ENCODE measurements around the gene ZC3HAV1L. TPM values are rescaled to one million over a fixed set of nuclear protein-coding genes. Genes with fewer than 3 reads are reported as not detected.

The ZC3HAV1L gene
- total RNA-seq, 3 donors from 2014 or later = 12.5 to 24.9 (median 19.3) TPM

DNA sequence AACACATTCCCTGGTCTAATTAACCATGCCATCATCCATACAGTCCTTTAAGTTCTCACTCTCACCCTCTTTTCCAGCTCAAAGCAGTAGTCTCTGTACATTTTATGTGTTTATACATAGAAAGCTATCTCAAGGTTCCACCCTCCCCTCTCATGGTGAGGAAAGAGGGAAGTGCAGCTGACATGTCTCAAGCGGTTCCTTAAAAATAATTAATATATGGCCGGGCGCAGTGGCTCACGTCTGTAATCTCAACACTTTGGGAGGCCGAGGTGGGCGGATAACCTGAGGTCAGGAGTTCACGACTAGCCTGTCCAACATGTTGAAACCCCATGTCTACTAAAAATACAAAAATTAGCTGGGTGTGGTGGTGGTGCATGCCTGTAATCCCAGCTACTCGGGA is 37.0 kb upstream of the ZC3HAV1L start:
- Histone ChIP-seq H3K4me1 (no peaks in the 10 kb centered on the region), H3K27ac (no peak overlapping the region), H3K36me3 (no peaks in the 10 kb centered on the region), H3K4me3 (no peak overlapping the region), H3K9me3 (no peaks in the 10 kb centered on the region), H3K27me3 (no peaks in the 10 kb centered on the region)
- TF ChIP-seq POLR2A (IDR thresholded peaks at IDR 0.05) (no peak), POLR2AphosphoS5 (IDR thresholded peaks at IDR 0.05) (no peak)
- TF ChIP-seq, protein P1, sequence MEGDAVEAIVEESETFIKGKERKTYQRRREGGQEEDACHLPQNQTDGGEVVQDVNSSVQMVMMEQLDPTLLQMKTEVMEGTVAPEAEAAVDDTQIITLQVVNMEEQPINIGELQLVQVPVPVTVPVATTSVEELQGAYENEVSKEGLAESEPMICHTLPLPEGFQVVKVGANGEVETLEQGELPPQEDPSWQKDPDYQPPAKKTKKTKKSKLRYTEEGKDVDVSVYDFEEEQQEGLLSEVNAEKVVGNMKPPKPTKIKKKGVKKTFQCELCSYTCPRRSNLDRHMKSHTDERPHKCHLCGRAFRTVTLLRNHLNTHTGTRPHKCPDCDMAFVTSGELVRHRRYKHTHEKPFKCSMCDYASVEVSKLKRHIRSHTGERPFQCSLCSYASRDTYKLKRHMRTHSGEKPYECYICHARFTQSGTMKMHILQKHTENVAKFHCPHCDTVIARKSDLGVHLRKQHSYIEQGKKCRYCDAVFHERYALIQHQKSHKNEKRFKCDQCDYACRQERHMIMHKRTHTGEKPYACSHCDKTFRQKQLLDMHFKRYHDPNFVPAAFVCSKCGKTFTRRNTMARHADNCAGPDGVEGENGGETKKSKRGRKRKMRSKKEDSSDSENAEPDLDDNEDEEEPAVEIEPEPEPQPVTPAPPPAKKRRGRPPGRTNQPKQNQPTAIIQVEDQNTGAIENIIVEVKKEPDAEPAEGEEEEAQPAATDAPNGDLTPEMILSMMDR (IDR thresholded peaks at IDR 0.05) = no peak
- intact Hi-C loops (cut with DNase I; ENCODE audit: low total_unique reads) = no loop called here
- DNase-seq (ENCODE audit: low spot score in 2 of 2) = no peak

DNA sequence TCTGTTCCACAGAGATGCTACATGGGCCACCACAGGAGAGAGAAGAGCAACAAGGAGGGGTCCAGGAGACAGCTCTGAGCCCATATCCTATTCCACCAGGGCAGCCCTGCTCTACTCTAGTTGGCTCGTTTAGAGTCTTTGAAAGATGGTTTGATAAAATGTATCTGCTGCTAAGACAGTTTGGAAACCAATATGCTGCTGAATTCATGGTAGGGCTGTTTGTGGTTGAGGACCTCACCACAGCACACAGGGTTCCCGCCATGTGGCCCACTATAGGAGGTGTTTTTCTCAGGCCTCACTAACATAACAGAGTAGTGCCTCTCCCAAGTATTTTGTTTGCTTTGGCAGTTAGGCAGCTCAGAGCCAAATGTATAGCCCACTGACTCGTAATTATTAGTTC is 35.8 kb upstream of the ZC3HAV1L start:
- DNase-seq (ENCODE audit: low spot score in 2 of 2) = no peak
- Histone ChIP-seq H3K36me3 (no peaks in the 10 kb centered on the region), H3K27me3 (no peaks in the 10 kb centered on the region), H3K9me3 (no peaks in the 10 kb centered on the region), H3K27ac (no peak overlapping the region), H3K4me1 (no peaks in the 10 kb centered on the region), H3K4me3 (no peak overlapping the region)
- TF ChIP-seq POLR2AphosphoS5 (IDR thresholded peaks at IDR 0.05) (no peak), POLR2A (IDR thresholded peaks at IDR 0.05) (no peak)
- TF ChIP-seq, protein P1 (IDR thresholded peaks at IDR 0.05) = no peak
- intact Hi-C loops (cut with DNase I; ENCODE audit: low total_unique reads) = no loop called here

DNA sequence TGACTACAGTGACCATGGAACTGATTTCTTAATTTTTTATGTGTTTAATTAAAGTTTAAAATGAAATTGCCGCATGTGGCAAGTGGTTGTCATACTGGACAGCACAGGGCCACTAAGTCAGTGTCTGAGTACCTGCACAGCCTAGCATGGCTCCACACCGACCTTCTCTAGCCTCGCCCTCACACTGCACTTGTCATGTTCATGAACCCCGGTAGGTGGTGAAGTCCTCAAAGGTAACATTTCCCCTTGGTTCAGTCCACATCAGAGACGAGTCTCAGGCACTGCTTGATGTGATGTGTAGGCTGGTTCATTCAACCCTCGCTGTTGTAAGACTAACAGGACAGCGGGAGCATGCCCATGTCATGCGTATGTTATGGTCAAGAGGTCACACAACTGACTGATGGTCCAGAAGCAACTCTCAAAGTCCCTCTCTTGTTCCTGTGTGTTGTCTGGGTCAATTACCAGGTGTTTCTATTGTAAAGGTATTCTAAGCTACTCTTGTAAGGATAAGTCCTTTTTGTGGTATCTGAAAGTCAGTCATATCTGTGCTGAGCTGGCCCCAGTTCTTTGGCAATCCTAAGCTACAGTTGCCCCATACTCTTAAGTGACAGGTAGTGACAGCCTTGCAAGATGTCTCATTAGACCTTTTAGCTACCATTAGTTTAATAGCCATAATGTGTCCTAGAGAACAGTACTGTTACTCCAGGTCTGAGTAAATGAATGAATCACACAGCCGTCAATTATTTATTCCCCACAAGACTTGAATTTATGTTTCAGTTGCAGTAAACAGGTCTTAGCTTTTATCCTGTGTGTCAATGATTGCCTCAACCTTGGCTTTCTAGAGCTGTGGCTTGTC is 32.9 kb upstream of the ZC3HAV1L start:
- intact Hi-C loops (cut with DNase I; ENCODE audit: low total_unique reads) = no loop called here

DNA sequence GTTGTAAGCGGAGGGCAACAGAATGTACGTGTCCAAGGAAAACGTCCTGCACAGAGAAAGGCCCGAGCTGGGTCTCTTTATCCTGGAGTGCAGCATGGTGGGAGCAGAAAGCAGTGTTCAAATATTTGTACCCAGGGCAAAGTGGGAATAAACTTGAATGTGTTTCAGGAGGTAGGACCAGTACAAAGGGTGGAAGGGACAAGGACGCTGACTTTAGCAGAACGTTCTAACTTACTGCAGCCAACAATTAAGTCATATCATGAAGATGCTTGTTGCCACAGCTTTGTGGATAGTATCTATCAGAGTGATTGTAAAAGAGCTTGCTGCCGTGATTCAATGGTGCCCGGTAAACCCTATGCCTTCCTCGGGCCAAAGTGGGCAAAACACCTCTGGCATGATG is 30.5 kb upstream of the ZC3HAV1L start:
- Histone ChIP-seq H3K4me1 (no peaks in the 10 kb centered on the region), H3K9me3 (no peaks in the 10 kb centered on the region), H3K27me3 (no peaks in the 10 kb centered on the region), H3K4me3 (no peak overlapping the region), H3K36me3 (peaks cover 6% of the 10 kb centered on the region), H3K27ac (no peak overlapping the region)
- no peak for DNase-seq (ENCODE audit: low spot score in 2 of 2)
- intact Hi-C loops (cut with DNase I; ENCODE audit: low total_unique reads) = no loop called here
- TF ChIP-seq, protein P1 (IDR thresholded peaks at IDR 0.05) = no peak
- TF ChIP-seq POLR2A (IDR thresholded peaks at IDR 0.05) (no peak), POLR2AphosphoS5 (IDR thresholded peaks at IDR 0.05) (no peak)

More for the DNA sequence above, 32.9 kb upstream of the ZC3HAV1L start:
- TF ChIP-seq, protein P1 (IDR thresholded peaks at IDR 0.05) = no peak
- no peak for TF ChIP-seq POLR2A (IDR thresholded peaks at IDR 0.05)
- no peak for TF ChIP-seq POLR2AphosphoS5 (IDR thresholded peaks at IDR 0.05)
- no peaks in the 10 kb centered on the region for H3K4me1 ChIP-seq
- H3K36me3 ChIP-seq = peaks cover 6% of the 10 kb centered on the region
- no peak for DNase-seq (ENCODE audit: low spot score in 2 of 2)
- no peaks in the 10 kb centered on the region for H3K9me3 ChIP-seq
- no peak overlapping the region for H3K4me3 ChIP-seq
- no peak overlapping the region for H3K27ac ChIP-seq
- H3K27me3 ChIP-seq = no peaks in the 10 kb centered on the region

DNA sequence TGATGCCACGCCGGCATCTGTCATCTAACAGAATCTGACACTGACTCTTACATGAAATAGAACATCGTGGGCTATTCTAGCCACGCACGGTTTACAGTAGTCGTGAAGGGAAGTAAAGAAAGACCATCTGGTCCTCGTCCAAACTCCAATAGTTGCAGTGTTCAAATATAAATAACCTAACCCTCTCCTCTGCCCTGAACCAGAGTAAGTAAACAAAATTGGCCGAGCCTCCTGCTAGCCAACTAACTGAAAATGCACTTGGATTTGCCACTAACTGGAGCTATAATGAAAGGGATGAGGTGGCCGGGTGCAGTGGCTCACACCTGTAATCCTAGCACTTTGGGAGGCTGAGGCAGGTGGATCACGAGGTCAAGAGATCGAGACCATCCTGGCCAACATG is 29.5 kb upstream of the ZC3HAV1L start:
- H3K27ac ChIP-seq = no peak overlapping the region
- no peak overlapping the region for H3K4me3 ChIP-seq
- no peak for DNase-seq (ENCODE audit: low spot score in 2 of 2)
- H3K36me3 ChIP-seq = peaks cover 6% of the 10 kb centered on the region
- no peaks in the 10 kb centered on the region for H3K27me3 ChIP-seq
- no peaks in the 10 kb centered on the region for H3K4me1 ChIP-seq
- intact Hi-C loops (cut with DNase I; ENCODE audit: low total_unique reads) = no loop called here
- TF ChIP-seq POLR2AphosphoS5 (IDR thresholded peaks at IDR 0.05) = no peak
- no peaks in the 10 kb centered on the region for H3K9me3 ChIP-seq

Data from breast epithelium (tissue), 4 donors.